GM23338 (cell line): ENCODE data around the gene MTAP. TPM values are rescaled to one million over a fixed set of nuclear protein-coding genes. Genes with fewer than 3 reads are reported as not detected.

Experiments used
- ATAC-seq: fragments of 200-7000 bp; cut with Tn5 transposase; 3 replicates; pipeline ENCODE4 v1.9.1; 2020
- DNase-seq: peaks from one replicate; pipeline ENCODE4 v3.0.0-alpha.2; 2015; ENCODE audit warnings: low spot score
- H2AFZ ChIP-seq: fragments of 200-600 bp; sonication (generic); 2 replicates; pipeline ENCODE4 v1.8.0; 2016; ENCODE audit warnings: antibody characterized with exemption, mild to moderate bottlenecking, moderate library complexity
- H3F3A ChIP-seq: fragments of 200-600 bp; sonication (generic); replicated peaks from 2 replicates; pipeline ENCODE4 v1.8.0; 2017; ENCODE audit warnings: antibody characterized with exemption, mixed run types, low read depth
- H3K27ac ChIP-seq: fragments of 200-600 bp; sonication (generic); 2 replicates; pipeline ENCODE4 v1.6.1; 2016; ENCODE audit warnings: low read depth
- H3K27me3 ChIP-seq: fragments of 200-600 bp; sonication (generic); 2 replicates; pipeline ENCODE4 v1.8.0; 2016; ENCODE audit warnings: mild to moderate bottlenecking, mixed run types, moderate library complexity; ENCODE audit not compliant: insufficient read depth
- H3K36me3 ChIP-seq: fragments of 200-600 bp; sonication (generic); 2 replicates; pipeline ENCODE4 v1.8.0; 2016; ENCODE audit warnings: mild to moderate bottlenecking; ENCODE audit not compliant: insufficient read depth
- H3K4me1 ChIP-seq: fragments of 200-600 bp; sonication (generic); 2 replicates; pipeline ENCODE4 v1.8.0; 2016; ENCODE audit warnings: mild to moderate bottlenecking, moderate library complexity; ENCODE audit not compliant: insufficient read depth
- H3K4me2 ChIP-seq: fragments of 200-600 bp; sonication (generic); 2 replicates; pipeline ENCODE4 v1.7.1; 2017; ENCODE audit warnings: mixed run types
- H3K4me3 ChIP-seq: fragments of 200-600 bp; sonication (generic); 2 replicates; pipeline ENCODE4 v1.6.1; 2016; ENCODE audit warnings: mixed run types
- H3K79me2 ChIP-seq: fragments of 200-600 bp; sonication (generic); replicated peaks from 2 replicates; pipeline ENCODE4 v1.8.0; 2017; ENCODE audit warnings: mild to moderate bottlenecking; ENCODE audit not compliant: insufficient read depth
- H3K9me2 ChIP-seq: fragments of 200-600 bp; sonication (generic); 2 replicates; pipeline ENCODE4 v1.8.0; 2017; ENCODE audit not compliant: insufficient read depth
- H4K20me1 ChIP-seq: fragments of 200-600 bp; sonication (generic); replicated peaks from 2 replicates; pipeline ENCODE4 v1.8.0; 2017; ENCODE audit warnings: mild to moderate bottlenecking; ENCODE audit not compliant: insufficient read depth
- H3K27ac Mint-ChIP-seq: 2 replicates; pipeline ENCODE4 v1.8.0; 2020; ENCODE audit warnings: inconsistent platforms, mild to moderate bottlenecking, moderate library complexity, mixed read lengths
- H3K27me3 Mint-ChIP-seq: 3 replicates; pipeline ENCODE4 v1.8.0; 2022; ENCODE audit warnings: low read depth, mild to moderate bottlenecking, moderate library complexity, mixed read lengths, inconsistent platforms; ENCODE audit not compliant: insufficient read depth, poor library complexity
- H3K36me3 Mint-ChIP-seq: 3 replicates; pipeline ENCODE4 v1.8.0; 2021; ENCODE audit warnings: low read depth, mild to moderate bottlenecking, inconsistent platforms, moderate library complexity, mixed read lengths
- H3K4me1 Mint-ChIP-seq: 3 replicates; pipeline ENCODE4 v1.8.0; 2020; ENCODE audit warnings: mild to moderate bottlenecking, inconsistent platforms, mixed read lengths
- H3K4me3 Mint-ChIP-seq: 3 replicates; pipeline ENCODE4 v1.8.0; 2021; ENCODE audit warnings: moderate library complexity, mild to moderate bottlenecking, inconsistent platforms, mixed read lengths
- H3K9me3 Mint-ChIP-seq: 3 replicates; pipeline ENCODE4 v1.8.0; 2020; ENCODE audit warnings: moderate library complexity, mild to moderate bottlenecking, inconsistent platforms, mixed read lengths
- CREB1 ChIP-seq: fragments of 250-450 bp; sonication (Bioruptor Pico); IDR thresholded peaks from 2 replicates; pipeline ENCODE4 v1.5.0; 2020; ENCODE audit warnings: low read depth, mild to moderate bottlenecking, moderate library complexity
- EZH2 ChIP-seq: fragments of 200-600 bp; sonication (generic); IDR thresholded peaks from one replicate; pipeline ENCODE4 v1.8.0; 2017; ENCODE audit warnings: antibody characterized with exemption, mild to moderate bottlenecking, low read depth; ENCODE audit not compliant: unreplicated experiment
- EZH2phosphoT487 ChIP-seq: fragments of 200-600 bp; sonication (generic); IDR thresholded peaks from one replicate; pipeline ENCODE4 v1.8.1; 2018; ENCODE audit warnings: antibody characterized with exemption; ENCODE audit not compliant: unreplicated experiment
- JUNB ChIP-seq: IDR thresholded peaks from one replicate; pipeline ENCODE4 v1.6.1; 2016; ENCODE audit warnings: antibody characterized with exemption; ENCODE audit not compliant: unreplicated experiment
- NANOG ChIP-seq: IDR thresholded peaks from 2 replicates; pipeline ENCODE4 v1.6.1; 2016; ENCODE audit warnings: antibody characterized with exemption, borderline replicate concordance
- POLR2AphosphoS5 ChIP-seq: IDR thresholded peaks from 2 replicates; pipeline ENCODE4 v1.6.1; 2016; ENCODE audit warnings: antibody characterized with exemption, low read depth
- STAT1 ChIP-seq: IDR thresholded peaks from one replicate; pipeline ENCODE4 v1.6.1; 2016; ENCODE audit warnings: antibody characterized with exemption; ENCODE audit not compliant: unreplicated experiment
- ZNF114 ChIP-seq: fragments of 250-450 bp; sonication (Bioruptor Pico); IDR thresholded peaks from 2 replicates; pipeline ENCODE4 v1.5.0; 2020; ENCODE audit warnings: mild to moderate bottlenecking, moderate library complexity
- ZNF331 ChIP-seq: fragments of 250-450 bp; sonication (Bioruptor Pico); IDR thresholded peaks from 2 replicates; pipeline ENCODE4 v1.5.0; 2020; ENCODE audit warnings: low read depth, mild to moderate bottlenecking, moderate library complexity
- polyA plus RNA-seq: library from polyadenylated mRNA; unstranded; fragments of >200 nt; fragmentation: Nextera tagmentation; extraction: Ambion mirVana; gene quantifications from 2 replicates; pipeline ENCODE4 v1.2.1, GENCODE V29; 2016
- total RNA-seq: library from RNA; depleted of rRNA; stranded (reverse); fragments of >200 nt; shearing (Covaris generic); gene quantifications from 2 replicates; pipeline ENCODE4 v1.2.3, GENCODE V29; 2014
- TF ChIP-seq, protein P1 (sequence below): IDR thresholded peaks from 2 replicates; pipeline ENCODE4 v1.6.1; 2016; ENCODE audit warnings: antibody characterized with exemption
- TF ChIP-seq, protein P2 (sequence below): IDR thresholded peaks from one replicate; pipeline ENCODE4 v1.6.1; 2018; ENCODE audit warnings: antibody characterized with exemption; ENCODE audit not compliant: unreplicated experiment
- TF ChIP-seq, protein P3 (sequence below): fragments of 250-450 bp; sonication (Bioruptor Pico); IDR thresholded peaks from 2 replicates; pipeline ENCODE4 v1.5.0; 2020; ENCODE audit warnings: mild to moderate bottlenecking, moderate library complexity
- TF ChIP-seq, protein P4 (sequence below), 2 experiments: fragments of 200-600 bp in 1 of 2; sonication (generic) in 1 of 2; conservative IDR thresholded peaks; 2 replicates each; pipeline versions ENCODE4 v1.5.1 to v1.6.1; 2016 to 2017; ENCODE audit warnings: antibody characterized with exemption in 2 of 2, low read depth in 2 of 2, mild to moderate bottlenecking in 2 of 2, moderate library complexity in 1 of 2

MTAP gene
- total and polyA plus RNA-seq, 2 experiments from 2014 or later: 61.8 to 70.0 TPM

DNA sequence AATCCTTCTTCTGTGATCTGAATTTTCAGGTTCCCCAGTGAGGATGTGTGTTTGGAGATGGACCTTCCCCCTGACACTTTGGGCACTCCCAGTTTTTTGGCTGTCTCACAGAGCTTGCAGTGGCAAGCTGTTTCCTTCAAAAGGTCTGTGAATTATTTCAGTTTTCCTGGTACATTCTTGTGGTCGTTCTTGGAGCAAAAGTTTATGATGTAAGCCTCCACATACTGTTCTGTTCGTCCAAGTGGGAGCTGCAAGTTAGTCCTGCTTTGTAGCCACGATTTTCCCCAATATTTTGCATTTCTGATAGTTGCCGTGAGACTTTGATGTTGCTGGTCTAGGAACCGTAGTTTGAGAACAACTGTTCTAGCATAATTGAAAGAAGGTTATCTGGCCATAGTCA lies 88.3 kb downstream of the MTAP start:
- Mint-ChIP-seq H3K4me3 (no peak overlapping the region), H3K9me3 (peaks cover 81% of the 10 kb centered on the region), H3K4me1 (no peaks in the 10 kb centered on the region; the same call in 2 of the 3 replicates), H3K36me3 (peaks cover 94% of the 10 kb centered on the region), H3K27ac (no peak overlapping the region), H3K27me3 (no peaks in the 10 kb centered on the region)
- Histone ChIP-seq H3K4me3 (no peak overlapping the region), H3K4me2 (no peak overlapping the region), H3K27me3 (no peaks in the 10 kb centered on the region), H3K27ac (no peak overlapping the region), H3K9me2 (no peaks in the 10 kb centered on the region), H3K36me3 (peaks cover 10% of the 10 kb centered on the region; the same call in 1 of the 2 replicates), H3K4me1 (no peaks in the 10 kb centered on the region), H2AFZ (no peak overlapping the region), H3F3A (no peaks in the 10 kb centered on the region), H4K20me1 (no peaks in the 10 kb centered on the region), H3K79me2 (0 out of 2 replicates have a peak, but pooled peaks cover 5% of the 10 kb centered on the region)
- ATAC-seq: no peak
- DNase-seq: no peak
- TF ChIP-seq, protein P1, sequence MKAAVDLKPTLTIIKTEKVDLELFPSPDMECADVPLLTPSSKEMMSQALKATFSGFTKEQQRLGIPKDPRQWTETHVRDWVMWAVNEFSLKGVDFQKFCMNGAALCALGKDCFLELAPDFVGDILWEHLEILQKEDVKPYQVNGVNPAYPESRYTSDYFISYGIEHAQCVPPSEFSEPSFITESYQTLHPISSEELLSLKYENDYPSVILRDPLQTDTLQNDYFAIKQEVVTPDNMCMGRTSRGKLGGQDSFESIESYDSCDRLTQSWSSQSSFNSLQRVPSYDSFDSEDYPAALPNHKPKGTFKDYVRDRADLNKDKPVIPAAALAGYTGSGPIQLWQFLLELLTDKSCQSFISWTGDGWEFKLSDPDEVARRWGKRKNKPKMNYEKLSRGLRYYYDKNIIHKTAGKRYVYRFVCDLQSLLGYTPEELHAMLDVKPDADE: no peak
- TF ChIP-seq ZNF114 (no peak), STAT1 (no peak), JUNB (no peak), CREB1 (no peak), ZNF331 (CRISPR knock-in tag) (no peak), NANOG (no peak), EZH2 (no peak), POLR2AphosphoS5 (no peak), EZH2phosphoT487 (no peak)
- TF ChIP-seq, protein P2, sequence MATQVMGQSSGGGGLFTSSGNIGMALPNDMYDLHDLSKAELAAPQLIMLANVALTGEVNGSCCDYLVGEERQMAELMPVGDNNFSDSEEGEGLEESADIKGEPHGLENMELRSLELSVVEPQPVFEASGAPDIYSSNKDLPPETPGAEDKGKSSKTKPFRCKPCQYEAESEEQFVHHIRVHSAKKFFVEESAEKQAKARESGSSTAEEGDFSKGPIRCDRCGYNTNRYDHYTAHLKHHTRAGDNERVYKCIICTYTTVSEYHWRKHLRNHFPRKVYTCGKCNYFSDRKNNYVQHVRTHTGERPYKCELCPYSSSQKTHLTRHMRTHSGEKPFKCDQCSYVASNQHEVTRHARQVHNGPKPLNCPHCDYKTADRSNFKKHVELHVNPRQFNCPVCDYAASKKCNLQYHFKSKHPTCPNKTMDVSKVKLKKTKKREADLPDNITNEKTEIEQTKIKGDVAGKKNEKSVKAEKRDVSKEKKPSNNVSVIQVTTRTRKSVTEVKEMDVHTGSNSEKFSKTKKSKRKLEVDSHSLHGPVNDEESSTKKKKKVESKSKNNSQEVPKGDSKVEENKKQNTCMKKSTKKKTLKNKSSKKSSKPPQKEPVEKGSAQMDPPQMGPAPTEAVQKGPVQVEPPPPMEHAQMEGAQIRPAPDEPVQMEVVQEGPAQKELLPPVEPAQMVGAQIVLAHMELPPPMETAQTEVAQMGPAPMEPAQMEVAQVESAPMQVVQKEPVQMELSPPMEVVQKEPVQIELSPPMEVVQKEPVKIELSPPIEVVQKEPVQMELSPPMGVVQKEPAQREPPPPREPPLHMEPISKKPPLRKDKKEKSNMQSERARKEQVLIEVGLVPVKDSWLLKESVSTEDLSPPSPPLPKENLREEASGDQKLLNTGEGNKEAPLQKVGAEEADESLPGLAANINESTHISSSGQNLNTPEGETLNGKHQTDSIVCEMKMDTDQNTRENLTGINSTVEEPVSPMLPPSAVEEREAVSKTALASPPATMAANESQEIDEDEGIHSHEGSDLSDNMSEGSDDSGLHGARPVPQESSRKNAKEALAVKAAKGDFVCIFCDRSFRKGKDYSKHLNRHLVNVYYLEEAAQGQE: no peak
- TF ChIP-seq, protein P3, sequence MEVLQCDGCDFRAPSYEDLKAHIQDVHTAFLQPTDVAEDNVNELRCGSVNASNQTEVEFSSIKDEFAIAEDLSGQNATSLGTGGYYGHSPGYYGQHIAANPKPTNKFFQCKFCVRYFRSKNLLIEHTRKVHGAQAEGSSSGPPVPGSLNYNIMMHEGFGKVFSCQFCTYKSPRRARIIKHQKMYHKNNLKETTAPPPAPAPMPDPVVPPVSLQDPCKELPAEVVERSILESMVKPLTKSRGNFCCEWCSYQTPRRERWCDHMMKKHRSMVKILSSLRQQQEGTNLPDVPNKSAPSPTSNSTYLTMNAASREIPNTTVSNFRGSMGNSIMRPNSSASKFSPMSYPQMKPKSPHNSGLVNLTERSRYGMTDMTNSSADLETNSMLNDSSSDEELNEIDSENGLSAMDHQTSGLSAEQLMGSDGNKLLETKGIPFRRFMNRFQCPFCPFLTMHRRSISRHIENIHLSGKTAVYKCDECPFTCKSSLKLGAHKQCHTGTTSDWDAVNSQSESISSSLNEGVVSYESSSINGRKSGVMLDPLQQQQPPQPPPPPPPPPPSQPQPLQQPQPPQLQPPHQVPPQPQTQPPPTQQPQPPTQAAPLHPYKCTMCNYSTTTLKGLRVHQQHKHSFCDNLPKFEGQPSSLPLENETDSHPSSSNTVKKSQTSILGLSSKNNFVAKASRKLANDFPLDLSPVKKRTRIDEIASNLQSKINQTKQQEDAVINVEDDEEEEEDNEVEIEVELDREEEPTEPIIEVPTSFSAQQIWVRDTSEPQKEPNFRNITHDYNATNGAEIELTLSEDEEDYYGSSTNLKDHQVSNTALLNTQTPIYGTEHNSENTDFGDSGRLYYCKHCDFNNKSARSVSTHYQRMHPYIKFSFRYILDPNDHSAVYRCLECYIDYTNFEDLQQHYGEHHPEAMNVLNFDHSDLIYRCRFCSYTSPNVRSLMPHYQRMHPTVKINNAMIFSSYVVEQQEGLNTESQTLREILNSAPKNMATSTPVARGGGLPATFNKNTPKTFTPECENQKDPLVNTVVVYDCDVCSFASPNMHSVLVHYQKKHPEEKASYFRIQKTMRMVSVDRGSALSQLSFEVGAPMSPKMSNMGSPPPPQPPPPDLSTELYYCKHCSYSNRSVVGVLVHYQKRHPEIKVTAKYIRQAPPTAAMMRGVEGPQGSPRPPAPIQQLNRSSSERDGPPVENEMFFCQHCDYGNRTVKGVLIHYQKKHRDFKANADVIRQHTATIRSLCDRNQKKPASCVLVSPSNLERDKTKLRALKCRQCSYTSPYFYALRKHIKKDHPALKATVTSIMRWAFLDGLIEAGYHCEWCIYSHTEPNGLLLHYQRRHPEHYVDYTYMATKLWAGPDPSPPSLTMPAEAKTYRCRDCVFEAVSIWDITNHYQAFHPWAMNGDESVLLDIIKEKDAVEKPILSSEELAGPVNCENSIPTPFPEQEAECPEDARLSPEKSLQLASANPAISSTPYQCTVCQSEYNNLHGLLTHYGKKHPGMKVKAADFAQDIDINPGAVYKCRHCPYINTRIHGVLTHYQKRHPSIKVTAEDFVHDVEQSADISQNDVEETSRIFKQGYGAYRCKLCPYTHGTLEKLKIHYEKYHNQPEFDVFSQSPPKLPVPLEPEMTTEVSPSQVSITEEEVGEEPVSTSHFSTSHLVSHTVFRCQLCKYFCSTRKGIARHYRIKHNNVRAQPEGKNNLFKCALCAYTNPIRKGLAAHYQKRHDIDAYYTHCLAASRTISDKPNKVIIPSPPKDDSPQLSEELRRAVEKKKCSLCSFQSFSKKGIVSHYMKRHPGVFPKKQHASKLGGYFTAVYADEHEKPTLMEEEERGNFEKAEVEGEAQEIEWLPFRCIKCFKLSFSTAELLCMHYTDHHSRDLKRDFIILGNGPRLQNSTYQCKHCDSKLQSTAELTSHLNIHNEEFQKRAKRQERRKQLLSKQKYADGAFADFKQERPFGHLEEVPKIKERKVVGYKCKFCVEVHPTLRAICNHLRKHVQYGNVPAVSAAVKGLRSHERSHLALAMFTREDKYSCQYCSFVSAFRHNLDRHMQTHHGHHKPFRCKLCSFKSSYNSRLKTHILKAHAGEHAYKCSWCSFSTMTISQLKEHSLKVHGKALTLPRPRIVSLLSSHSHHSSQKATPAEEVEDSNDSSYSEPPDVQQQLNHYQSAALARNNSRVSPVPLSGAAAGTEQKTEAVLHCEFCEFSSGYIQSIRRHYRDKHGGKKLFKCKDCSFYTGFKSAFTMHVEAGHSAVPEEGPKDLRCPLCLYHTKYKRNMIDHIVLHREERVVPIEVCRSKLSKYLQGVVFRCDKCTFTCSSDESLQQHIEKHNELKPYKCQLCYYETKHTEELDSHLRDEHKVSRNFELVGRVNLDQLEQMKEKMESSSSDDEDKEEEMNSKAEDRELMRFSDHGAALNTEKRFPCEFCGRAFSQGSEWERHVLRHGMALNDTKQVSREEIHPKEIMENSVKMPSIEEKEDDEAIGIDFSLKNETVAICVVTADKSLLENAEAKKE (CRISPR knock-in tag): no peak
- TF ChIP-seq, protein P4, sequence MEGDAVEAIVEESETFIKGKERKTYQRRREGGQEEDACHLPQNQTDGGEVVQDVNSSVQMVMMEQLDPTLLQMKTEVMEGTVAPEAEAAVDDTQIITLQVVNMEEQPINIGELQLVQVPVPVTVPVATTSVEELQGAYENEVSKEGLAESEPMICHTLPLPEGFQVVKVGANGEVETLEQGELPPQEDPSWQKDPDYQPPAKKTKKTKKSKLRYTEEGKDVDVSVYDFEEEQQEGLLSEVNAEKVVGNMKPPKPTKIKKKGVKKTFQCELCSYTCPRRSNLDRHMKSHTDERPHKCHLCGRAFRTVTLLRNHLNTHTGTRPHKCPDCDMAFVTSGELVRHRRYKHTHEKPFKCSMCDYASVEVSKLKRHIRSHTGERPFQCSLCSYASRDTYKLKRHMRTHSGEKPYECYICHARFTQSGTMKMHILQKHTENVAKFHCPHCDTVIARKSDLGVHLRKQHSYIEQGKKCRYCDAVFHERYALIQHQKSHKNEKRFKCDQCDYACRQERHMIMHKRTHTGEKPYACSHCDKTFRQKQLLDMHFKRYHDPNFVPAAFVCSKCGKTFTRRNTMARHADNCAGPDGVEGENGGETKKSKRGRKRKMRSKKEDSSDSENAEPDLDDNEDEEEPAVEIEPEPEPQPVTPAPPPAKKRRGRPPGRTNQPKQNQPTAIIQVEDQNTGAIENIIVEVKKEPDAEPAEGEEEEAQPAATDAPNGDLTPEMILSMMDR (conservative IDR thresholded peaks at IDR 0.05; ENCODE audit: low read depth in 2 of 2): no peak
